ENCODE data around the gene PATE4. TPM values are rescaled to one million over a fixed set of nuclear protein-coding genes. Genes with fewer than 3 reads are reported as not detected.

The PATE4 gene
- total RNA-seq, 1 donor from 2014 or later, result not detected

- peak; percentile 98 to 99 for DNase-seq (ENCODE audit: low read depth in 2 of 2)
Observed at GRCh38 chr11:125887373-125888324, 54.5 kb downstream of the PATE4 start, which contains the start of gene HYLS1. Gene HYLS1, plus strand, starts transcription at chr11:125887668. Its CDS starts 11,701 bp downstream, at chr11:125899369.

Other genes starting within 250 kb of the PATE4 start
- 141 and 204 TPM in 2 replicates for gene STT3A, start 240.5 kb upstream of the PATE4 start, total RNA-seq
- 7.9 and 16.8 TPM in 2 replicates for gene CHEK1, start 208.2 kb upstream of the PATE4 start, total RNA-seq
- gene ACRV1, start 152.5 kb upstream of the PATE4 start, total RNA-seq, result under 0.01 TPM in 1 of 2 replicates, not detected in the other
- gene PATE1, start 87.0 kb upstream of the PATE4 start, total RNA-seq, result not detected in 2 replicates
- gene PATE2, start 54.5 kb upstream of the PATE4 start, total RNA-seq, result under 0.01 TPM in 1 of 2 replicates, not detected in the other
- gene PATE3, start 45.2 kb upstream of the PATE4 start, total RNA-seq, result not detected in 2 replicates
- 5.0 and 6.9 TPM in 2 replicates for gene HYLS1, start 54.4 kb downstream of the PATE4 start, total RNA-seq
- gene PUS3, start 69.9 kb downstream of the PATE4 start, total RNA-seq, result 7.2 and 8.3 TPM in 2 replicates
- under 0.01 TPM in 1 of 2 replicates, not detected in the other for gene DDX25, start 71.2 kb downstream of the PATE4 start, total RNA-seq
- not detected in 2 replicates for gene VSIG10L2, start 112.7 kb downstream of the PATE4 start, total RNA-seq
- 0.65 and 4.4 TPM in 2 replicates for gene CDON, start 229.6 kb downstream of the PATE4 start, total RNA-seq